GM12878 (cell line): Measurements from ENCODE around the gene CCDC47. TPM values are rescaled to one million over a fixed set of nuclear protein-coding genes. Genes with fewer than 3 reads are reported as not detected.

Experiments
- ATAC-seq: fragments of 200-7000 bp; cut with Tn5 transposase; 3 replicates; pipeline ENCODE4 v1.9.1; 2020; ENCODE audit warnings: mild to moderate bottlenecking, moderate library complexity
- BruUV-seq: library from RNA; stranded (reverse); fragments of 400-500 nt; replicated peaks from 2 replicates; lab custom pipeline; 2021; lab: Mats Ljungman, UMichigan
- CTCF ChIA-PET: fragments of 300-600 bp; sonication (Branson Sonifier 250); formaldehyde crosslinking; extraction: SDS; loops from one replicate; lab custom pipeline; 2021; ENCODE audit warnings: inconsistent platforms; lab: Yijun Ruan, JAX
- POLR2A ChIA-PET: fragments of 350-600 bp; formaldehyde crosslinking; extraction: SDS; loops from one replicate; lab custom pipeline; 2021; ENCODE audit warnings: inconsistent platforms; lab: Charles Lee
- RAD21 ChIA-PET: fragments of 300-600 bp; sonication (Branson Sonifier 250); formaldehyde crosslinking; loops from one replicate; lab custom pipeline; 2023; ENCODE audit warnings: antibody characterized with exemption; ENCODE audit not compliant: unreplicated experiment; lab: Charles Lee
- SMC1A ChIA-PET: fragments of 300-600 bp; sonication (Branson Sonifier 250); formaldehyde crosslinking; loops from one replicate; lab custom pipeline; 2023; ENCODE audit not compliant: unreplicated experiment, uncharacterized antibody; lab: Charles Lee
- DNase-seq: peaks from one replicate; pipeline ENCODE4 v3.0.0-alpha.2; 2011; ENCODE audit warnings: low read depth, low spot score
- FAIRE-seq: peaks from 3 replicates; lab custom pipeline; 2011; peaks lifted over from hg19 to GRCh38; lab: Jason Lieb, UNC
- H2AFZ ChIP-seq: 2 replicates; pipeline ENCODE4 v1.6.0; 2011; ENCODE audit warnings: low read depth, low read length, control low read depth; ENCODE audit not compliant: control insufficient read depth
- H3K27ac ChIP-seq: 2 replicates; pipeline ENCODE4 v1.5.1; 2011; ENCODE audit warnings: control low read depth; ENCODE audit not compliant: control insufficient read depth, insufficient read depth
- H3K27me3 ChIP-seq, 2 experiments: replicated peaks in 1 of 2; 2 replicates each; pipeline versions ENCODE4 v1.6.0 to v1.6.1; 2011; ENCODE audit warnings: low read length in 1 of 2; ENCODE audit not compliant: control insufficient read depth in 2 of 2, insufficient read depth in 2 of 2
- H3K36me3 ChIP-seq, 2 experiments: 2 replicates each; pipeline ENCODE4 v1.5.1; 2011; ENCODE audit warnings: low read length in 1 of 2; ENCODE audit not compliant: control insufficient read depth in 2 of 2, insufficient read depth in 2 of 2
- H3K4me1 ChIP-seq: 2 replicates; pipeline ENCODE4 v1.6.1; 2011; ENCODE audit warnings: mild to moderate bottlenecking, low read length, moderate library complexity, mixed read lengths; ENCODE audit not compliant: control insufficient read depth, insufficient read depth
- H3K4me2 ChIP-seq: 2 replicates; pipeline ENCODE4 v1.6.0; 2011; ENCODE audit warnings: control low read depth; ENCODE audit not compliant: control insufficient read depth, insufficient read depth
- H3K4me3 ChIP-seq: fragments of 200-600 bp; sonication (generic); 2 replicates; pipeline ENCODE4 v1.5.1; 2016
- H3K79me2 ChIP-seq: 2 replicates; pipeline ENCODE4 v1.6.0; 2011; ENCODE audit warnings: low read length; ENCODE audit not compliant: control insufficient read depth, insufficient read depth
- H3K9ac ChIP-seq: 2 replicates; pipeline ENCODE4 v1.8.0; 2011; ENCODE audit warnings: low read length, control low read depth, mixed read lengths; ENCODE audit not compliant: control insufficient read depth, insufficient read depth
- H3K9me3 ChIP-seq: replicated peaks from 3 replicates; pipeline ENCODE4 v1.5.1; 2011; ENCODE audit warnings: mild to moderate bottlenecking, low read length; ENCODE audit not compliant: control insufficient read depth, insufficient read depth
- H4K20me1 ChIP-seq: 2 replicates; pipeline ENCODE4 v1.6.0; 2011; ENCODE audit not compliant: control insufficient read depth, insufficient read depth
- BHLHE40 ChIP-seq, 2 experiments: fragments of 450-650 bp in 1 of 2; IDR thresholded peaks; 2 replicates each; pipeline ENCODE4 v1.6.1; 2011 to 2017; ENCODE audit warnings: low read depth in 2 of 2, borderline replicate concordance in 1 of 2, improper control_type of control experiment in 1 of 2, low read length in 1 of 2, mild to moderate bottlenecking in 1 of 2
- CBX5 ChIP-seq: sonication (generic); IDR thresholded peaks from 2 replicates; pipeline ENCODE4 v1.6.1; 2016; ENCODE audit warnings: low read depth, moderate library complexity, mild to moderate bottlenecking, inconsistent platforms
- FOXK2 ChIP-seq: fragments of 450-650 bp; IDR thresholded peaks from 2 replicates; pipeline ENCODE4 v1.6.1; 2017; ENCODE audit warnings: mild to moderate bottlenecking, moderate library complexity
- MEF2A ChIP-seq: IDR thresholded peaks from 2 replicates; pipeline ENCODE4 v1.6.1; 2011; ENCODE audit warnings: low read depth, mild to moderate bottlenecking, low read length, moderate library complexity; ENCODE audit not compliant: insufficient read depth
- MYC ChIP-seq: IDR thresholded peaks from 2 replicates; pipeline ENCODE4 v1.6.1; 2011; ENCODE audit warnings: mild to moderate bottlenecking, low read length, moderate library complexity, inconsistent platforms; ENCODE audit not compliant: insufficient read depth, insufficient replicate concordance, insufficient read length, severe bottlenecking
- PKNOX1 ChIP-seq: fragments of 450-650 bp; IDR thresholded peaks from 2 replicates; pipeline ENCODE4 v1.6.1; 2016; ENCODE audit warnings: mild to moderate bottlenecking
- PML ChIP-seq: IDR thresholded peaks from 2 replicates; pipeline ENCODE4 v1.6.1; 2012; ENCODE audit warnings: low read length, inconsistent platforms
- SMAD5 ChIP-seq: IDR thresholded peaks from 2 replicates; pipeline ENCODE4 v1.6.1; 2016; ENCODE audit warnings: antibody characterized with exemption, low read depth
- TCF12 ChIP-seq: IDR thresholded peaks from 2 replicates; pipeline ENCODE4 v1.6.1; 2011; ENCODE audit warnings: low read depth, mild to moderate bottlenecking, low read length
- YY1 ChIP-seq: IDR thresholded peaks from 2 replicates; pipeline ENCODE4 v1.6.1; 2011; ENCODE audit warnings: low read depth, mild to moderate bottlenecking, low read length
- WGBS: methylation state at CpG from one replicate; pipeline ENCODE4 v1.1.6; 2016; ENCODE audit warnings: low lambda C conversion rate; ENCODE audit not compliant: insufficient replicate concordance, insufficient coverage; ENCODE audit errors: missing lambda C conversion rate; 5-methylcytosine and 5-hydroxymethylcytosine counted together
- in situ Hi-C: fragments of 300-500 bp; cut with MboI; formaldehyde crosslinking; loops from 9 replicates; pipeline ENCODE4 v1.14.3; 2018; ENCODE audit warnings: mixed read lengths
- intact Hi-C: fragments of 100-400 bp; cut with micrococcal nuclease; formaldehyde crosslinking; loops from one replicate; pipeline ENCODE4 v1.14.2; 2022; ENCODE audit not compliant: unreplicated experiment
- polyA plus RNA-seq, 11 experiments: library from polyadenylated mRNA; depleted of rRNA in 4 of 11; unstranded in 6 of 11; stranded (reverse) in 5 of 11; fragments of >200 nt; fragmentation: Nextera tagmentation in 4 of 11; fragmentation: Illumina TruSeq in 1 of 11; extraction: Ambion mirVana in 4 of 11; extraction: Trizol in 1 of 11; gene quantifications; 1 replicate in 1 of 11; 2 replicates in 10 of 11; pipeline versions ENCODE4 v1.2.1 to v1.2.3, GENCODE V29; 2011 to 2016; ENCODE audit warnings: inconsistent platforms in 2 of 11, missing spikeins in 2 of 11, low read depth in 1 of 11
- total RNA-seq, 4 experiments: library from RNA; depleted of rRNA in 3 of 4; stranded (reverse); fragments of >200 nt in 3 of 4; fragmentation: Illumina TruSeq in 1 of 4; extraction: Trizol in 1 of 4; gene quantifications; 2 replicates each; pipeline versions ENCODE4 v1.2.1 to v1.2.3, GENCODE V29; 2013 to 2021
- TF ChIP-seq, protein P1 (sequence below): IDR thresholded peaks from 2 replicates; pipeline ENCODE4 v1.6.1; 2011; ENCODE audit warnings: borderline replicate concordance, low read depth, mild to moderate bottlenecking, moderate library complexity, low read length; ENCODE audit not compliant: insufficient read depth, poor library complexity, severe bottlenecking
- TF ChIP-seq, protein P2 (sequence below): fragments of 450-650 bp; IDR thresholded peaks from 2 replicates; pipeline ENCODE4 v1.6.1; 2018; ENCODE audit warnings: borderline replicate concordance, mild to moderate bottlenecking; ENCODE audit not compliant: partially characterized antibody
- TF ChIP-seq, protein P3 (sequence below): IDR thresholded peaks from 2 replicates; pipeline ENCODE4 v1.6.1; 2012; ENCODE audit warnings: low read depth, low read length, improper control_type of control experiment

CCDC47 gene
- total and polyA plus RNA-seq, 10 of the 15 experiments (the other 5 are each of a cell fraction or from before 2014, with no cell fraction given): 13.6 to 81.4 (median 58.9) TPM

GRCh38 chr17:63703556-63704258 is 69.7 kb downstream of the CCDC47 start:
- SMC1A ChIA-PET: interaction anchor here (0.9 to 1.2 kb wide), 2 partner anchors 70 to 79 kb away, joined by 3 read pairs; partner anchors contain the start of gene CCDC47
- H3K27me3 ChIP-seq: no peaks in the 10 kb centered on the region
- no peak overlapping the region for H3K27ac ChIP-seq
- 0 out of 2 replicates have a peak overlapping the region, but pooled peaks have one; percentile 2 for H3K4me2 ChIP-seq
- in situ Hi-C loops (no loop called here), intact Hi-C loops (no loop called here)
- TF ChIP-seq CBX5: no peak
- no peak for TF ChIP-seq PKNOX1
- TF ChIP-seq SMAD5: no peak
- TF ChIP-seq FOXK2: no peak
- no peak for TF ChIP-seq PML
- TF ChIP-seq BHLHE40 (IDR thresholded peaks at IDR 0.05; ENCODE audit: borderline replicate concordance in 1 of 2, low read depth in 2 of 2, low read length in 1 of 2): no peak
- TF ChIP-seq, protein P1, sequence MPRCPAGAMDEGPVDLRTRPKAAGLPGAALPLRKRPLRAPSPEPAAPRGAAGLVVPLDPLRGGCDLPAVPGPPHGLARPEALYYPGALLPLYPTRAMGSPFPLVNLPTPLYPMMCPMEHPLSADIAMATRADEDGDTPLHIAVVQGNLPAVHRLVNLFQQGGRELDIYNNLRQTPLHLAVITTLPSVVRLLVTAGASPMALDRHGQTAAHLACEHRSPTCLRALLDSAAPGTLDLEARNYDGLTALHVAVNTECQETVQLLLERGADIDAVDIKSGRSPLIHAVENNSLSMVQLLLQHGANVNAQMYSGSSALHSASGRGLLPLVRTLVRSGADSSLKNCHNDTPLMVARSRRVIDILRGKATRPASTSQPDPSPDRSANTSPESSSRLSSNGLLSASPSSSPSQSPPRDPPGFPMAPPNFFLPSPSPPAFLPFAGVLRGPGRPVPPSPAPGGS: no peak
- no peak for TF ChIP-seq YY1
- TF ChIP-seq, protein P2, sequence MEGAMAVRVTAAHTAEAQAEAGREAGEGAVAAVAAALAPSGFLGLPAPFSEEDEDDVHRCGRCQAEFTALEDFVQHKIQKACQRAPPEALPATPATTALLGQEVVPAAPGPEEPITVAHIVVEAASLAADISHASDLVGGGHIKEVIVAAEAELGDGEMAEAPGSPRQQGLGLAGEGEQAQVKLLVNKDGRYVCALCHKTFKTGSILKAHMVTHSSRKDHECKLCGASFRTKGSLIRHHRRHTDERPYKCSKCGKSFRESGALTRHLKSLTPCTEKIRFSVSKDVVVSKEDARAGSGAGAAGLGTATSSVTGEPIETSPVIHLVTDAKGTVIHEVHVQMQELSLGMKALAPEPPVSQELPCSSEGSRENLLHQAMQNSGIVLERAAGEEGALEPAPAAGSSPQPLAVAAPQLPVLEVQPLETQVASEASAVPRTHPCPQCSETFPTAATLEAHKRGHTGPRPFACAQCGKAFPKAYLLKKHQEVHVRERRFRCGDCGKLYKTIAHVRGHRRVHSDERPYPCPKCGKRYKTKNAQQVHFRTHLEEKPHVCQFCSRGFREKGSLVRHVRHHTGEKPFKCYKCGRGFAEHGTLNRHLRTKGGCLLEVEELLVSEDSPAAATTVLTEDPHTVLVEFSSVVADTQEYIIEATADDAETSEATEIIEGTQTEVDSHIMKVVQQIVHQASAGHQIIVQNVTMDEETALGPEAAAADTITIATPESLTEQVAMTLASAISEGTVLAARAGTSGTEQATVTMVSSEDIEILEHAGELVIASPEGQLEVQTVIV: no peak
- TF ChIP-seq, protein P3, sequence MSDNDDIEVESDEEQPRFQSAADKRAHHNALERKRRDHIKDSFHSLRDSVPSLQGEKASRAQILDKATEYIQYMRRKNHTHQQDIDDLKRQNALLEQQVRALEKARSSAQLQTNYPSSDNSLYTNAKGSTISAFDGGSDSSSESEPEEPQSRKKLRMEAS: no peak
- TF ChIP-seq MYC: no peak
- no peak for TF ChIP-seq TCF12
- TF ChIP-seq MEF2A: no peak
- ATAC-seq (no peak), FAIRE-seq (no peak), DNase-seq (no peak)
- no peak overlapping the region for H3K9ac ChIP-seq
- RAD21 ChIA-PET: no interaction called here
- H3K36me3 ChIP-seq: peaks cover 0 to 10% of the 10 kb centered on the region in 2 experiments; a peak in 3 of 4 replicates
- no peak overlapping the region for H2AFZ ChIP-seq
- POLR2A ChIA-PET: interaction anchor here (1.2 to 4.2 kb wide), 3 partner anchors 13 to 72 kb away, joined by 3 to 42 read pairs (median 3); partner anchors contain the start of gene STRADA
- peaks cover 42% of the 10 kb centered on the region for H3K79me2 ChIP-seq
- H3K4me1 ChIP-seq: peaks cover 14% of the 10 kb centered on the region
- CTCF ChIA-PET: interaction anchor here (1.2 kb wide), 1 partner anchor 7 kb away, joined by 3 read pairs; no protein-coding TSS in a partner anchor
- no peak overlapping the region for H3K4me3 ChIP-seq
- WGBS: 80% methylated on average over 16 of the region's 16 CpGs
- H3K9me3 ChIP-seq: no peaks in the 10 kb centered on the region
- BruUV-seq: no TSS peak
- H4K20me1 ChIP-seq: no peaks in the 10 kb centered on the region
